B cell (primary cell): ENCODE measurements around the gene CHD9.

Experiments used
- EZH2 ChIP-seq: IDR thresholded peaks from 2 replicates; pipeline ENCODE4 v1.6.1; 2012; ENCODE audit warnings: borderline replicate concordance, low read depth, mild to moderate bottlenecking, moderate library complexity, low read length; ENCODE audit not compliant: insufficient read depth, poor library complexity, severe bottlenecking
- TF ChIP-seq, protein P1 (sequence below): fragments of 200-600 bp; IDR thresholded peaks from one replicate; pipeline ENCODE4 v1.8.0; 2022; ENCODE audit warnings: antibody characterized with exemption, mild to moderate bottlenecking

DNA sequence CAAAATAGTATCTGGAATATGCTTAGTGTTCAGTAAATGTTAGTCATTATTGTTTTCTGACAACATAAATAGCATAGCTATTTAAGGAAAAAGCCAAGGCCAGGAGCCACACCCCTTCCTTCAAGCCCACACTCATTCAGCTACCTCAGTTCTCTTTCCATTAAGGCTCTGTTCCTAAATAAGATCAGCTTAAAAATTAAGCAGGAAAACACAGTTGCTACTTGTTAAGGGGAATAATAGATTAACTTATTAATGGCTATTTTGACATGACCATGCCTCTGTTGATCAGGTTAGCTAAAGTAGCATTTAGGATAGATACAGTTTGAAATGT lies 158.1 kb downstream of the CHD9 start:
- TF ChIP-seq, protein P1, sequence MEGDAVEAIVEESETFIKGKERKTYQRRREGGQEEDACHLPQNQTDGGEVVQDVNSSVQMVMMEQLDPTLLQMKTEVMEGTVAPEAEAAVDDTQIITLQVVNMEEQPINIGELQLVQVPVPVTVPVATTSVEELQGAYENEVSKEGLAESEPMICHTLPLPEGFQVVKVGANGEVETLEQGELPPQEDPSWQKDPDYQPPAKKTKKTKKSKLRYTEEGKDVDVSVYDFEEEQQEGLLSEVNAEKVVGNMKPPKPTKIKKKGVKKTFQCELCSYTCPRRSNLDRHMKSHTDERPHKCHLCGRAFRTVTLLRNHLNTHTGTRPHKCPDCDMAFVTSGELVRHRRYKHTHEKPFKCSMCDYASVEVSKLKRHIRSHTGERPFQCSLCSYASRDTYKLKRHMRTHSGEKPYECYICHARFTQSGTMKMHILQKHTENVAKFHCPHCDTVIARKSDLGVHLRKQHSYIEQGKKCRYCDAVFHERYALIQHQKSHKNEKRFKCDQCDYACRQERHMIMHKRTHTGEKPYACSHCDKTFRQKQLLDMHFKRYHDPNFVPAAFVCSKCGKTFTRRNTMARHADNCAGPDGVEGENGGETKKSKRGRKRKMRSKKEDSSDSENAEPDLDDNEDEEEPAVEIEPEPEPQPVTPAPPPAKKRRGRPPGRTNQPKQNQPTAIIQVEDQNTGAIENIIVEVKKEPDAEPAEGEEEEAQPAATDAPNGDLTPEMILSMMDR = no peak
- no peak for TF ChIP-seq EZH2
